ENCODE results near the gene LSM4. TPM values are rescaled to one million over a fixed set of nuclear protein-coding genes. Genes with fewer than 3 reads are reported as not detected.

The LSM4 gene
- total and polyA plus RNA-seq, 2 experiments from 2014 or later = 591 to 637 TPM

DNA sequence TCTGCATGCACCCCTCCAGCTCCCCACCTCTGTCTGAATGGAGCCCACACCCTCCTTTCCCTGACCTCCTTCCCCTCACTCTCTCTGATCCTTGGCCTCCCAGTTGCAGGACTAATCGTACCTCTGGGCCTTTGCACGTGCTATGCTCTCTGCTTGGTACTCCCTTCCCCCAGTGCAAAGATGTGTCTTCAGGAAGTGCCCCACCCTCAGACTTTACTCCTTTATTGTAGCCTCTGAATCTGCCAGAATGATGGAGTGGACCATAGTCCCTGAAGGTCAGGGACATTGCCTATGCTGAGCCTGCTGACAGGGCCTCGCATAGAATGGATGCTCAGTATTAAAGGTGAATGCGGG, 40.1 kb downstream of the LSM4 start (continued):
- TF ChIP-seq, protein P1, sequence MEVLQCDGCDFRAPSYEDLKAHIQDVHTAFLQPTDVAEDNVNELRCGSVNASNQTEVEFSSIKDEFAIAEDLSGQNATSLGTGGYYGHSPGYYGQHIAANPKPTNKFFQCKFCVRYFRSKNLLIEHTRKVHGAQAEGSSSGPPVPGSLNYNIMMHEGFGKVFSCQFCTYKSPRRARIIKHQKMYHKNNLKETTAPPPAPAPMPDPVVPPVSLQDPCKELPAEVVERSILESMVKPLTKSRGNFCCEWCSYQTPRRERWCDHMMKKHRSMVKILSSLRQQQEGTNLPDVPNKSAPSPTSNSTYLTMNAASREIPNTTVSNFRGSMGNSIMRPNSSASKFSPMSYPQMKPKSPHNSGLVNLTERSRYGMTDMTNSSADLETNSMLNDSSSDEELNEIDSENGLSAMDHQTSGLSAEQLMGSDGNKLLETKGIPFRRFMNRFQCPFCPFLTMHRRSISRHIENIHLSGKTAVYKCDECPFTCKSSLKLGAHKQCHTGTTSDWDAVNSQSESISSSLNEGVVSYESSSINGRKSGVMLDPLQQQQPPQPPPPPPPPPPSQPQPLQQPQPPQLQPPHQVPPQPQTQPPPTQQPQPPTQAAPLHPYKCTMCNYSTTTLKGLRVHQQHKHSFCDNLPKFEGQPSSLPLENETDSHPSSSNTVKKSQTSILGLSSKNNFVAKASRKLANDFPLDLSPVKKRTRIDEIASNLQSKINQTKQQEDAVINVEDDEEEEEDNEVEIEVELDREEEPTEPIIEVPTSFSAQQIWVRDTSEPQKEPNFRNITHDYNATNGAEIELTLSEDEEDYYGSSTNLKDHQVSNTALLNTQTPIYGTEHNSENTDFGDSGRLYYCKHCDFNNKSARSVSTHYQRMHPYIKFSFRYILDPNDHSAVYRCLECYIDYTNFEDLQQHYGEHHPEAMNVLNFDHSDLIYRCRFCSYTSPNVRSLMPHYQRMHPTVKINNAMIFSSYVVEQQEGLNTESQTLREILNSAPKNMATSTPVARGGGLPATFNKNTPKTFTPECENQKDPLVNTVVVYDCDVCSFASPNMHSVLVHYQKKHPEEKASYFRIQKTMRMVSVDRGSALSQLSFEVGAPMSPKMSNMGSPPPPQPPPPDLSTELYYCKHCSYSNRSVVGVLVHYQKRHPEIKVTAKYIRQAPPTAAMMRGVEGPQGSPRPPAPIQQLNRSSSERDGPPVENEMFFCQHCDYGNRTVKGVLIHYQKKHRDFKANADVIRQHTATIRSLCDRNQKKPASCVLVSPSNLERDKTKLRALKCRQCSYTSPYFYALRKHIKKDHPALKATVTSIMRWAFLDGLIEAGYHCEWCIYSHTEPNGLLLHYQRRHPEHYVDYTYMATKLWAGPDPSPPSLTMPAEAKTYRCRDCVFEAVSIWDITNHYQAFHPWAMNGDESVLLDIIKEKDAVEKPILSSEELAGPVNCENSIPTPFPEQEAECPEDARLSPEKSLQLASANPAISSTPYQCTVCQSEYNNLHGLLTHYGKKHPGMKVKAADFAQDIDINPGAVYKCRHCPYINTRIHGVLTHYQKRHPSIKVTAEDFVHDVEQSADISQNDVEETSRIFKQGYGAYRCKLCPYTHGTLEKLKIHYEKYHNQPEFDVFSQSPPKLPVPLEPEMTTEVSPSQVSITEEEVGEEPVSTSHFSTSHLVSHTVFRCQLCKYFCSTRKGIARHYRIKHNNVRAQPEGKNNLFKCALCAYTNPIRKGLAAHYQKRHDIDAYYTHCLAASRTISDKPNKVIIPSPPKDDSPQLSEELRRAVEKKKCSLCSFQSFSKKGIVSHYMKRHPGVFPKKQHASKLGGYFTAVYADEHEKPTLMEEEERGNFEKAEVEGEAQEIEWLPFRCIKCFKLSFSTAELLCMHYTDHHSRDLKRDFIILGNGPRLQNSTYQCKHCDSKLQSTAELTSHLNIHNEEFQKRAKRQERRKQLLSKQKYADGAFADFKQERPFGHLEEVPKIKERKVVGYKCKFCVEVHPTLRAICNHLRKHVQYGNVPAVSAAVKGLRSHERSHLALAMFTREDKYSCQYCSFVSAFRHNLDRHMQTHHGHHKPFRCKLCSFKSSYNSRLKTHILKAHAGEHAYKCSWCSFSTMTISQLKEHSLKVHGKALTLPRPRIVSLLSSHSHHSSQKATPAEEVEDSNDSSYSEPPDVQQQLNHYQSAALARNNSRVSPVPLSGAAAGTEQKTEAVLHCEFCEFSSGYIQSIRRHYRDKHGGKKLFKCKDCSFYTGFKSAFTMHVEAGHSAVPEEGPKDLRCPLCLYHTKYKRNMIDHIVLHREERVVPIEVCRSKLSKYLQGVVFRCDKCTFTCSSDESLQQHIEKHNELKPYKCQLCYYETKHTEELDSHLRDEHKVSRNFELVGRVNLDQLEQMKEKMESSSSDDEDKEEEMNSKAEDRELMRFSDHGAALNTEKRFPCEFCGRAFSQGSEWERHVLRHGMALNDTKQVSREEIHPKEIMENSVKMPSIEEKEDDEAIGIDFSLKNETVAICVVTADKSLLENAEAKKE (CRISPR knock-in tag; IDR thresholded peaks at IDR 0.05) = no peak
- TF ChIP-seq EZH2 (IDR thresholded peaks at IDR 0.05; ENCODE audit: low read depth, unreplicated experiment) (no peak), JUNB (IDR thresholded peaks at IDR 0.05; ENCODE audit: unreplicated experiment) (no peak), POLR2AphosphoS5 (IDR thresholded peaks at IDR 0.05; ENCODE audit: low read depth) (no peak), ZNF331 (CRISPR knock-in tag; IDR thresholded peaks at IDR 0.05; ENCODE audit: low read depth) (no peak)
- TF ChIP-seq, protein P2, sequence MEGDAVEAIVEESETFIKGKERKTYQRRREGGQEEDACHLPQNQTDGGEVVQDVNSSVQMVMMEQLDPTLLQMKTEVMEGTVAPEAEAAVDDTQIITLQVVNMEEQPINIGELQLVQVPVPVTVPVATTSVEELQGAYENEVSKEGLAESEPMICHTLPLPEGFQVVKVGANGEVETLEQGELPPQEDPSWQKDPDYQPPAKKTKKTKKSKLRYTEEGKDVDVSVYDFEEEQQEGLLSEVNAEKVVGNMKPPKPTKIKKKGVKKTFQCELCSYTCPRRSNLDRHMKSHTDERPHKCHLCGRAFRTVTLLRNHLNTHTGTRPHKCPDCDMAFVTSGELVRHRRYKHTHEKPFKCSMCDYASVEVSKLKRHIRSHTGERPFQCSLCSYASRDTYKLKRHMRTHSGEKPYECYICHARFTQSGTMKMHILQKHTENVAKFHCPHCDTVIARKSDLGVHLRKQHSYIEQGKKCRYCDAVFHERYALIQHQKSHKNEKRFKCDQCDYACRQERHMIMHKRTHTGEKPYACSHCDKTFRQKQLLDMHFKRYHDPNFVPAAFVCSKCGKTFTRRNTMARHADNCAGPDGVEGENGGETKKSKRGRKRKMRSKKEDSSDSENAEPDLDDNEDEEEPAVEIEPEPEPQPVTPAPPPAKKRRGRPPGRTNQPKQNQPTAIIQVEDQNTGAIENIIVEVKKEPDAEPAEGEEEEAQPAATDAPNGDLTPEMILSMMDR (conservative IDR thresholded peaks at IDR 0.05; ENCODE audit: low read depth in 2 of 2) = no peak
- TF ChIP-seq, protein P3, sequence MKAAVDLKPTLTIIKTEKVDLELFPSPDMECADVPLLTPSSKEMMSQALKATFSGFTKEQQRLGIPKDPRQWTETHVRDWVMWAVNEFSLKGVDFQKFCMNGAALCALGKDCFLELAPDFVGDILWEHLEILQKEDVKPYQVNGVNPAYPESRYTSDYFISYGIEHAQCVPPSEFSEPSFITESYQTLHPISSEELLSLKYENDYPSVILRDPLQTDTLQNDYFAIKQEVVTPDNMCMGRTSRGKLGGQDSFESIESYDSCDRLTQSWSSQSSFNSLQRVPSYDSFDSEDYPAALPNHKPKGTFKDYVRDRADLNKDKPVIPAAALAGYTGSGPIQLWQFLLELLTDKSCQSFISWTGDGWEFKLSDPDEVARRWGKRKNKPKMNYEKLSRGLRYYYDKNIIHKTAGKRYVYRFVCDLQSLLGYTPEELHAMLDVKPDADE (IDR thresholded peaks at IDR 0.05) = no peak

Data from GM23338 (cell line).